Myocyte (in vitro differentiated cells): ENCODE measurements around the gene IRF4. TPM values are rescaled to one million over a fixed set of nuclear protein-coding genes. Genes with fewer than 3 reads are reported as not detected.

Source experiments
- DNase-seq: peaks from one replicate; pipeline ENCODE4 v3.0.0-alpha.2; 2012; ENCODE audit warnings: low read depth
- total RNA-seq: library from RNA; depleted of rRNA; stranded (reverse); fragments of >200 nt; gene quantifications from 2 replicates; pipeline ENCODE4 v1.2.3, GENCODE V29; 2014

The IRF4 gene
- total RNA-seq, 1 donor from 2014 or later, result not detected

DNA sequence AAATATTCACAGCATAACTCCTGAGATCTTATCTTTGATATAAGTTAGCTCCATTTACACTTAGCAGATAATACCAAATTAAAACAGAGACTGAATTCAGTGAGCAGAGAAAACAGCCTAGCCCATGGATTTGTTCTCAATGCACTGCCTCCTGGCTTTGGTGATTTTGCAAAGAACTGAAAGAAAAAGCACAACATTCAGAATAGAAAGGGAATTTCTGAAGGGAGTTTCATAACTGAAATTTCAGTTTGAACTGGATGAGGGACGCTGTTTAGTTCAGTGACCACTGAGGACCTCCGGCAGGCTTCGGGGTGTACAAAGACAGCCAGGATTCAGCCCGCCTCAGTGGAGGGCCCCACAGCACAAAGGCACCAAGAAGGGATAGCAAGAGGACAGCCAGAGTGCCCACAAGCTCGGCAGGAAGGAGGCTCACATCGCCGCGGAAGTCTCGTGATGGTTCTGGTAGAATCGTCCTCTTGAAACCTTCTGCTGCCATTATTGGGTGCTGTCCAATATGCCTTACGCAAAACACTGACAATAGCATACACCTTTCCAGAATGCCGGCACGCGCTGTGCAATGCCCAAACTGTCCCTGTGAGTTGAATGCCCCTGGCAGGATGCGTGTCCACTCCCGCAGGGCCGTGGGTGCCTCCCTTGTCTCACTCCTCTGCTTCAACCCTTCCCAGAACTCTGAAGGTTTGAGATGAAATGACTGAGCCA lies 9.7 kb upstream of the IRF4 start:
- DNase-seq, result no peak

DNA sequence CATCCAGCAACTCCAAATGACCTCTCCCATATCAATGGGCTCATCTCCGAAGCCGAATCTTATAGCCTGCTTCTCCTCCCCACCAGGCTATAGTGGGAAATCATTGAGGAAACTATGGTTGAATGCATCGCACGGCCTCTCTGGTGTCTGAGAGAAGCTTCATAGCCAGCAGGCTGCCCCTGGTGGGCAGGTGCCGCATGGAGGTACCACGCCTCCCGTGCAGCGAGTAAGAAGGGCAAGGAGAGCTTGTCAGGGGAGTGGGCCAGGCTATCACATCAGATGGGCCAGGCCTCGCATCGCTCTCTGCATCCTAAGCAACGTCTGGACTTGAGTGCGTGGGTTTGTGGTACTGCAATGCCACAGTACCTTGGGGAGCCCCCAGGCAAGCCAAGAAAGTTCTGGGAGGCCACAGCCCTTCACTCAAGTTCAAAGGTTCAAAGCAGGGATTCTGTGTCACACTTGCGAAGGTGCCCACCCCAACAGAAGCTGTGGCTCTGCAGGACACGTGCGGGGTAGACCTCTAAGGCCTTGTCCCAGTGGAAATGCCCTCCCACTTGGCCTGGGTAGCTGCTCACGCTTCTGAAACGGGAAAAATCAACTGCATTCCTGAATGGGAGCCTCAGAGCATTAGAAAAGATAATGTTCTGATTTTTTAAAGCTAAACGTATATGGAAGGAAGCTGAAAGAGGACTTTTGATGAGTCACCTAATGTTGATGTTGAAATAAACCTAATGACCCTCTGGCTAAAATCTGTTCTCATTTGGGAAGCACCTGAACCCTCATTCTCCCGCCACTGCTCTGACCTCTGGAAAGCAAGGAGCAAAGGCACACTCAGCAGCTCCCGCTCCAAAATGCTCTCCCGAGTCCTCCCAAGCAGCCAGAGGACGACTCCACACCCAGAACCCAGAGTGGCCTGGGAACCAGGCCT lies 8.4 kb upstream of the IRF4 start:
- DNase-seq, result no peak

DNA sequence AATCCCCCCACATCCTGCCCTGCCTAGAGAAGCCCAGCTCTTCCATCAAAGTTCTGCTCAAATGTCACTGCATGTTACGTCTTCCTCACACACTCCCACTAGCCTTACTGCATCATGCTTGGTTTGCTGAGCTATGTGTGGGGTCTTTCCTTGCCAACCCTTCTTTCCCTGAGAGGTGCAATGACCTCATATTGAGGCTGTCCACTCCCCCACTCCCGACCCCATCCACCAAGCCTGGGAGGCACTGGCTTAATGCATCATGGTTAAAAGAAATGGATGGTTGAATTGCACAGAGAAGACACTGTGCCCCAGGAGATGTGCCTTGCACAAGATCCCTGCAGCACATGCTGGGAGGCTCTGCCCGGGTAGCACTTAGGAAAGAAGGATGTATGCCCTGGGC lies 7.7 kb upstream of the IRF4 start:
- no peak for DNase-seq

DNA sequence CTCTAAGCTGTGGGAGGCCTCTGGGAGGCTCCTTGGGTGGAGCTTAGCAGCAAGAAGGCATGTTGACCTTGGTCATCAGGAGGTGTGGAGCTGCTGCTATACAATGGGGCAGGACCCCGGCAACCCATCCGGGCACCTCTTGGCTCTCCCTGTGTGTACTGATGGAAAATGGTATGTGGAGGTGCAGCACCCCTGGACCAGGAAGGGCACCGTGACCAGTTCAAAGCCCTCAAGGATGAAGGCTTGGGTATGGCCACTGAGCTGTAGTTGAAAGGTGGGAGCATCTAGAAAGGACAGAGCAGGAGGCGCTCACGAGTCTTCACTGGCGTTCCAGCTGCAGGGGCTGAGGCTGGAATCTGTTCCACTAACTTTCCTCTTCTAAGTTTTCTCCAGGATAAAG lies 6.7 kb upstream of the IRF4 start:
- no peak for DNase-seq

DNA sequence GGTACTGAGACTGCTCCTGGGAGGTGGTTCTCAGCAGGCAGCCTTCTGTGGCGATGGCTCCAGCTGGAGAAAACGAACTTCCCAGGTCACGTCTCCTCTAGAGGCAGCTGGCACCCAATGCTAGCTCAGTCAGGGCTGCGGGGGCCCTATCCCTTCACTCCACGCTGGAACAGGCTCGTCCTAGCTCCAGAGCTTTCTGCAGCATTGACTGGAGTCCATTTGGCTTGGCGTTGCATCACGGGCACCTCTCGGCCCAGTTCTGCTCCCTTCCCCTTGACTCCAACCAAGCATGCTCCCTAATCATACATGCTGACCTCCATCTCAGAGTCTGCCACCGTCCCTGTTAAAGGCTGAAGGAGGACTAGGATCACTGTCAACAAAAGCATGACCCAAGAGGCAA lies 5.9 kb upstream of the IRF4 start:
- no peak for DNase-seq

DNA sequence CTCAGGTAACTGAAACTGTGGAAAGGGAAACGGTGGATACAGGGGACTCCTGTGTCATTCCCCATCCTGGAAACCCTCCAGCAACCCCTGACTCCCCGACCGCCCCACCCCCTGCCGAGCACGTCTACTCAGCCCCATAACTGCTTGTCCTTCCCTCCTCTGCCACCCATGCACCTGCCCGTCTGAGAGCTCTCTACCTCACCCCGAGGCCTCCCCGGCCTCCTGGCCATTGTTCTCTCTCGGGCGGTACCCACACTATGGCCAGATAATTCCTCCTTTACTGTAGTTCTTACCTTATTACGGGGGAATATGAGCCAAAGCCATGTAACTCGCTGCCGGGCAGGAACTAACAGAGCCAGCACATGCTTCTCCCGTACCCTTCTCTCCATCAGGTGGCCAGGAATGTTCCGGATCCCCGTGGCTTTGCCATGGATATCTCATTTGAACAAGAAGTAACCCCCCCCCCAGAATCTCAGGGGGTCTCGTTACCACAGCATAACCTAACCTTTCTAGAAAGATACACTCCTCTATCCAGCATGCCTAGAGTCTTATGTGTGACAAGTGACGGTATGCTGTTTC lies 4.8 kb upstream of the IRF4 start:
- no peak for DNase-seq

DNA sequence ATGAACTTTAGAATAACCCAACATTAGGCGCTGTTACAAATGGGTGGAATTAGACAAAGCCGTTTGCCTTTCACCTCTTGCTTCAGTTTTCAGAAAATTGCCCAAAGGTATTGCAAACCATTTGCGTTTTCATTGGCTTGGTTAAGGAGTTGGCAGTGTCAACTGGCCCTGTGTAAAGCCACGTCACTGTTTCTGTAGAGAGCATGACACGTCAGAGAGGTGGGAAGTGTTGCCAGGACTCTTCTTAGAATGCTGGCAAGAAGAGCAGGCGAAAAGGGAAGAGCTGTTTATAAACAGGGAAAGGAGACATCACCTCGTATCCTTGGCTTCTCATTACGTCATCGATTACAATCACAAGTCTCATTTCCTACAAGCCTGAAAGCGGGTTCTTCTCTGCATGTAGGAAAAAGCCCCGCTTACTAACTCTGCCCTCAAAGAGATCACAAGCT lies 4.2 kb upstream of the IRF4 start:
- DNase-seq, result no peak

DNA sequence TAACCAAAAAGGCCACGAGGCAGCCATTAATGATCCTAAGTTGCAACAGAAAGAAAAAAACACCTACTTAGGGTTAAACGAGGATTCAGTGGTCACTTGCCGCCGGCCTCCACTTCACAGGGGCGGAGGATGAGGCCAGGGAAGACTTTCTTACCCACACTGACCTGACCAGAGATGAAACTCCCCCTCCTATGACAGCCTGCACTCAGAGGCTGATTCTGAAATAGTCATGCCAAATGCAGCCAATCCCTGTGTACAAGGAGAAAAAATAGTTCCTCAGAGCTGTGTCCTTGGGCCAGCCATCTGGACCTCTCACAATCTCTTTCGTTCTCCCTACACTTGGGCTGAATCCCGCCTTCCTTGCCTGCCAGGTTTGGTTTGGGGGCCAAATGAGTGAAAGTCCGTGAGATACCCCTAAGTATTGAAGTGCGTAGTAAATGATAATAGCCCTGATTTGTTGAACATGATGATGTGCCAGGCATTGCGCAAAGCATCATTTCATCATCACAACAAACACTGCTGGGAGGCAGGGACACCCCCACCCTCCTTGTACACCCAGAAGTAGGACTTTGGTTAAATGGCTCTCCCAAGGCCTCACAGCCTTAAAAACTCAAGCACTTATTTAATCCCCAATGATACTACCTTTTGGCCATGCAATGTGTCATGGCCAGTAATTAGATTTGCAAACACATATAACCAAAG lies 3.2 kb upstream of the IRF4 start:
- no peak for DNase-seq

DNA sequence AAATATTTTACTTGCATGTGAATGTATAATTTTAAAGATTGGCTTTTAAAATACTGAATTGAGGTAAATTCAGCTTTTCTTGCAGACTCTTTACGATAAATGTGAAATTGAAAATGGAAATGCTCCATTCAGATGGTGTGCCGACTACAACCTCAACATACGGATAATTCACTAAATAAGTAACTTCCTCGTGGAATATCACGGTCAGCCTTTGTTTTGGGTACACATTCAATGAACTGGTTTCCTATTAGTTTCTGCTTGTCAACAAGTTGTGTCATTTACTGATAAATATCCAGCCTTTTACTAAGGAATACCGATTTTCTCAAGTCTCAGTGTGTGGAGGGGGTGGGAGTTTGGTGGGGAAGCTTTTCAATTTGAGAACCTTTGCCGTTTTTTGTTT lies 2.4 kb upstream of the IRF4 start:
- no peak for DNase-seq

DNA sequence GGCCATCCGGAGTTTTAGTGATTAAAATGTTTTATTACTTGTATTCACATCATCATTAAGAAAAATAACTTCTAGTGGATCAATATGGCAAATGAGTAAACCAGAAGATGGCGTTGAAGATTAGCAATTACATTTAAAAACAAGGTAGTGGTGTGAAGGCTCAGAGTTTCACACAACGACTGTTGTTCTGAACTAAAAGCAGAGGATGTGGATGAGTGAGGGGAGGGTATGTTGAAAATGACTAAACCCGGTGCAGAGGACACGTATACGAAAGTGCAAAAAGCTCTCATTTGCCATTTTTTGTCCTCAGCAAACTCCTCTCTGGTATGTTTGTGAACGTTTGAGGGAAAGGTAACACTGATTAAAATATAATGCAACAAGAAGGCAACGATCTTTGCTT lies 1.9 kb upstream of the IRF4 start:
- DNase-seq, result no peak

DNA sequence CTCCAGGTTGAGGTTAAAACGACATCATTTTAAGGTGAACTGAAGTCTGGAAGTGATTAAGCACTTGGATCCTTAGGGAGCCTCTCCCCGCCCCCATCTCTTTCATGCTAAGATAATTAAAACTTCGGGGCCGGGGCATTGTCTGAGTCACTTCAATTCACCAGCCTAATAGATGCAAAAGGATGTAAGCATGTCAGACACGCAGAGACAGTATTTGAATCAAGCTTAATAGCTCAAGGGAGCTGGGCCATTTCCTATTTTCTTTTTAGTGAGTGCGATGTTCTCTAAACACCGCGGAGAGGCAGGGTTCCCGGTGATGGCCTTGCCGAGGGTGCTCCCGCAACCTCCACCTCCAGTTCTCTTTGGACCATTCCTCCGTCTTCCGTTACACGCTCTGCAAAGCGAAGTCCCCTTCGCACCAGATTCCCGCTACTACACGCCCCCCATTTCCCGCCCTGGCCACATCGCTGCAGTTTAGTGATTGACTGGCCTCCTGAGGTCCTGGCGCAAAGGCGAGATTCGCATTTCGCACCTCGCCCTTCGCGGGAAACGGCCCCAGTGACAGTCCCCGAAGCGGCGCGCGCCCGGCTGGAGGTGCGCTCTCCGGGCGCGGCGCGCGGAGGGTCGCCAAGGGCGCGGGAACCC lies 516 bp upstream of the IRF4 start:
- DNase-seq, result no peak

DNA sequence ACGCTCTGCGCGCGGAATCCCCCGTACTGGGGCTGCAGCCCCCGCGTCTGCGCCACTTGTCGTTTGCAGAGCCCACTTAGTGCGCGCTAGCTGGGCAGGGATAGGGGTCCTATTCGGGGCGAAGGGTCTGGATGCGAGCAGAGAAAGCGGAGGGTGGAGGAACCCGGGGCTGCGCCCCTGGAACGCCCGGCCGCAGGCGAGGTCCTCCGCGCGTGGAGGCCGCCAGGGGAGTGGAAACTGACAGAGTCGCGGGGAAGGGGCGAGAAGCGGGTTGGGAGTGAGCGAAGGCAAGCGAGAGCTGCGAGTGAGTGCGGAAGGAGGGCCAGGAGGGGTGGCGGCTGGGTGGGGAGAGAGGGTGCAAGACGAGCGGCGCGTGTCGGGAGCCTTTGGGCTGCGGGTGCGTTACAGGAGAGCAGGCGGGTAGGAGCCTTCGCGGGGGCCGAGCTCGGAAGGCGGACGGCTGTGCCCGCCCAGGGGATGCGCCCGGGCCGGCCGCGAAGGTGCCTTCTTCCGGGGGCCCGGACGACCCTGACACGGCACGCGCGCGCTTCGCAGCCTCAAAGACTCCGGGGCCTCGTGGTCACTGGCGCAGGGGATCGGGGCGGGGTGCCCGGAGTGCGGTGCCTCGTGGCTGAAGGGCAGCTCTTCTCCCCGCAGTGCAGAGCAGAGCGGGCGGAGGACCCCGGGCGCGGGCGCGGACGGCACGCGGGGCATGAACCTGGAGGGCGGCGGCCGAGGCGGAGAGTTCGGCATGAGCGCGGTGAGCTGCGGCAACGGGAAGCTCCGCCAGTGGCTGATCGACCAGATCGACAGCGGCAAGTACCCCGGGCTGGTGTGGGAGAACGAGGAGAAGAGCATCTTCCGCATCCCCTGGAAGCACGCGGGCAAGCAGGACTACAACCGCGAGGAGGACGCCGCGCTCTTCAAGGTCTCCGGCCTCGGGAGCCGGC lies 1.2 kb downstream of the IRF4 start:
- no peak for DNase-seq

DNA sequence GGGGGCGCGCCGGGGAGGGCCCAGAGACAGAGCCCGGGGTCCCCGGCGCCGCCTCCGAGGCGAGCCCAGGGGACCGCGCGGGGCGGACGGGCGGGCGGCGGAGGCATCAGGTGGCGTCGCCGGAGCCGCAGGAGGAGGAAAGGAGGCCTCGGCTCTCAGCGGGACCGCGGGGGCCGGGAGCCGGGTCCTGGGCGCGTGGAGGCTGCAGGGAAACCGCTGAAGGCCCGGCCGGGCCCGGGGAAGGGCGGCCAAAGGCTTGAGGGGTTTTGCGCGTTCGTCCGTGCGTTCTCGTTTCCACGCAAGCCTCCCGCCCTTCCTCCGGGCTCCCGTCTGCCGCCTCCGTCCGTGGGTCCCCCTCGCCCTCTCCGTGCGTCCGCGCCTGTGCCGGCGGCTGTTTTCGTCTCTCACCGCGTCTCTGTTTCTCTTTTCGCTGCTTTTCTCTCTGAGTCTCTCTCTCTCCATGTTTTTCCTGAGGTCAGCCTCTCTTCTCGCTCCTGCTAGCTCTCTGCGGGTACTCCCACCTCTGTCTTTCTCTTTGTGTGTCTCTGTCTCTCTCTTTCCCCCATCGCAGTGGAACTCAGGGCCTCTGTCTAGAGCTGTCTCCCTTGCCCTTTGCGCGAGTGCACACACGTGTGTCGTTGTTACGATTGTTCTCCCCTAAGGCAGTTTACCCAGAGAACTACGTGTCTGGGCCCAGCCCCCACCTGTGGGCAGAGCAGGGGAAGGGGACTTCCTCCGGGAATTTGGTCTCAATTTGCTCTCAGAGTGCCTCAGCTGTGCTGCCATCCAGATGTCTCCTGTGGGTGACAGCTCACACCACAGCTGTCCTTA lies 2.1 kb downstream of the IRF4 start:
- no peak for DNase-seq

DNA sequence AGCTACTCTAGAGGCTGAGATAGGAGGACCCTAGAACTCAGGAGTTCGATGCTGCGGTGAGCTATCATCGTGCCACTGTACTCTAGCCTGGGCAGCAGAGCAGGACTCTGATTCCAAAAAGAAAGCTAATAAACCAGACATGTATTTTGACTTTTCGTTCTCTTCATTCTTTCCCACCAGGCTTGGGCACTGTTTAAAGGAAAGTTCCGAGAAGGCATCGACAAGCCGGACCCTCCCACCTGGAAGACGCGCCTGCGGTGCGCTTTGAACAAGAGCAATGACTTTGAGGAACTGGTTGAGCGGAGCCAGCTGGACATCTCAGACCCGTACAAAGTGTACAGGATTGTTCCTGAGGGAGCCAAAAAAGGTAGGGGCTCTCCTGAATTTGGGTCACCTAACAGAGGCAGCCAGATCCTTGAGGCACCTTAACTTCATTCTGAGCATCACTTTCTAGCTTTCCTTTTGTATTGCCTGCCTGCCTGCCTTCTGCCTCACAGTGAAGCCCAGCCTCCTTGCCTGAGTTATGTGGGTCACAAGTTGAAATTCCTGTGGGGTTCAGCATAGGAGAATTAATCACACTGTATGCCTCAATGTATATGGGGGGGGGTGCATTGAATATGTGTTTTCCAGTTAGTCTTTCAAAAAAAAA lies 3.2 kb downstream of the IRF4 start:
- DNase-seq, result no peak

DNA sequence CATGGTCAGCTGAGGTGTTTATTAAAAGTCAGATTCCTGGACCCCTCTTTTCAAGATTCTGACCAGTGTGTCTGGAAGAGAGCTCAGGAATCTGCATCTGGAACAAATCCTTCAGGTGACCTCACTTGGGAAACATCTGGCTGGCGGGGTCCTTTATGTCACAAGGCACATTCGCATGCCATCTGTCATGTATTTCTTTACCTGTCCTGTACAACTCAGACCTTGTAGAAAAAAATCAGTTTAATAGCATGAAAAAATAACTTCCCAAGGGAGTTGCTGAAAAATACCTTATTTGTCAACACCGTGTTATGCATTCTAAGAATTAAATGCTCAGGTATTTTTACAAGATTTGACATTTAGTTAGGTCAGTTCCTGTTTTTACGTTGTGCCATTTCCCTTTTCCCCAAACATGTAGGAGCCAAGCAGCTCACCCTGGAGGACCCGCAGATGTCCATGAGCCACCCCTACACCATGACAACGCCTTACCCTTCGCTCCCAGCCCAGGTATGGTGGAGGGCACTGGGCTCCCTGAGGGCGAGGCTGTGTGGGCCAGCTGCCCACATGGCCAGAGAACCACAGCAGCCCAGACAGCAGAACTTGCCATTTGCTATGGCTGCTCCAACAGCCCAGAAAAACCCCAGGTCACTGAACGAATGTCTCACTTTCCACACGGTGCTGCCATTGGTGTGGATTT lies 4.0 kb downstream of the IRF4 start:
- DNase-seq, result no peak

DNA sequence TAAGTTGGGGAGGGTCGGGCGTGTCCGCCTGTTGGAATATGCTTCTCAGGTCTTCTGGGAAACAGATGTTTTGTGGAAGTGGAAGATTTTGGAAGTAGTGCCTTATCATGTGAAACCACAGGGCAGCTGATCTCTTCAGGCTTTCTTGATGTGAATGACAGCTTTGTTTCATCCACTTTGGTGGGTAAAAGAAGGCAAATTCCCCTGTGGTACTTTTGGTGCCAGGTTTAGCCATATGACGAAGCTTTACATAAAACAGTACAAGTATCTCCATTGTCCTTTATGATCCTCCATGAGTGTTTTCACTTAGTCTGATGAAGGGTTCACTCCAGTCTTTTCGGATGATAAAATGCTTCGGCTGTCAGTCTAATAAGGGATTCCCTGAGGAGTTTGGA lies 4.6 kb downstream of the IRF4 start:
- no peak for DNase-seq

DNA sequence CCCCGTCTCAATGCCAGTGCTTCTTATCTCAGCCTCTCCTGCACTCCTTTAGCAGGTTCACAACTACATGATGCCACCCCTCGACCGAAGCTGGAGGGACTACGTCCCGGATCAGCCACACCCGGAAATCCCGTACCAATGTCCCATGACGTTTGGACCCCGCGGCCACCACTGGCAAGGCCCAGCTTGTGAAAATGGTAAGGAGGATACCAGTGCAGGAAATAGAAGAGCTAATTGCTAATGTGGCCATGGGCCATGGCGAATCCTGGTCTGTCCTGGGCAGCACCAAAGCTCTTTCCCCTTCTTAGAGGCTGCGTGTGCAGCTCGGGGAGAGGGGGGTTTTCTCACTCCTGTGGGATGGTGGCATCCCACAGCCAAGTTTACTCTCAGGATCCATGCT lies 5.5 kb downstream of the IRF4 start:
- DNase-seq, result no peak

DNA sequence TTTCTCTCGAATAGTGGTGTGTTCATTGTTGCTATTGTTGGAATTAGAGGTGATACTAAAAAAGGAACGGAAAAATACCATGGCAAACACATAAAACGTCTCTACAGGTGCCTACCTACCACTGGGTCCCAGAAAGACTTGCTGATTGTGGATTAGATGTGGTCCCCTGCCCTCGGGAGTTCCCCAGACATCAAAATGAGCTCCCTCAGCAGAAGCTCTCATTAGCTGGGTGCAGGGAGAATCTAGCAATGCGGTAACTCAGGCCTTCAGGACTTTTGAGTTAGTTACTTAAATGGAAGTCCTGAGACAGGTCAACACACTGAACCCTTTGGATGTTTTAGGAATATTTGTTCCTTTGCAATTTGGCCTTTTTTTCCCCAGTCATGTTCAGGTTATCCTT lies 6.1 kb downstream of the IRF4 start:
- DNase-seq, result no peak
